Measurements from ENCODE around the gene MYCBP.

MYCBP gene

GRCh38 chr1:38817267-38818174 is 55.6 kb downstream of the MYCBP start:
- ATAC-seq = no peak
- no peak for TF ChIP-seq CSRNP3 (CRISPR knock-in tag; IDR thresholded peaks at IDR 0.05)
- no peak for TF ChIP-seq CSDC2 (CRISPR knock-in tag; IDR thresholded peaks at IDR 0.05)
- TF ChIP-seq ARNTL (CRISPR knock-in tag; IDR thresholded peaks at IDR 0.05; ENCODE audit: borderline replicate concordance, low read depth) = no peak
- no peak for TF ChIP-seq RARB (CRISPR knock-in tag; IDR thresholded peaks at IDR 0.05)

GRCh38 chr1:38815903-38816627 is 57.1 kb downstream of the MYCBP start:
- ATAC-seq = no peak
- TF ChIP-seq TSHZ2 (CRISPR knock-in tag; IDR thresholded peaks at IDR 0.05) = no peak
- no peak for TF ChIP-seq TCF4 (CRISPR knock-in tag; IDR thresholded peaks at IDR 0.05; ENCODE audit: borderline replicate concordance)
- no peak for TF ChIP-seq GLIS3 (CRISPR knock-in tag; IDR thresholded peaks at IDR 0.05)
- no peak for TF ChIP-seq CSRNP3 (CRISPR knock-in tag; IDR thresholded peaks at IDR 0.05)
- TF ChIP-seq CREB5 (CRISPR knock-in tag; IDR thresholded peaks at IDR 0.05; ENCODE audit: low read depth) = no peak
- TF ChIP-seq OSR1 (CRISPR knock-in tag; IDR thresholded peaks at IDR 0.05) = no peak
- TF ChIP-seq ISL1 (CRISPR knock-in tag; IDR thresholded peaks at IDR 0.05) = no peak
- no peak for TF ChIP-seq TOX (CRISPR knock-in tag; IDR thresholded peaks at IDR 0.05; ENCODE audit: borderline replicate concordance)
- TF ChIP-seq PPARA (CRISPR knock-in tag; IDR thresholded peaks at IDR 0.05; ENCODE audit: borderline replicate concordance) = no peak
- TF ChIP-seq ZFP30 (CRISPR knock-in tag; IDR thresholded peaks at IDR 0.05) = no peak
- TF ChIP-seq POU6F1 (CRISPR knock-in tag; IDR thresholded peaks at IDR 0.05; ENCODE audit: borderline replicate concordance, low read depth) = no peak
- TF ChIP-seq ZNF8 (CRISPR knock-in tag; IDR thresholded peaks at IDR 0.05) = no peak
- TF ChIP-seq ESRRG (CRISPR knock-in tag; IDR thresholded peaks at IDR 0.05) = no peak
- no peak for TF ChIP-seq RARB (CRISPR knock-in tag; IDR thresholded peaks at IDR 0.05)
- TF ChIP-seq ZFP3 (CRISPR knock-in tag; IDR thresholded peaks at IDR 0.05) = no peak
- TF ChIP-seq ZNF565 (CRISPR knock-in tag; conservative IDR thresholded peaks at IDR 0.05; ENCODE audit: low read depth) = no peak
- TF ChIP-seq ARNTL (CRISPR knock-in tag; IDR thresholded peaks at IDR 0.05; ENCODE audit: borderline replicate concordance, low read depth) = no peak
- no peak for TF ChIP-seq CSDC2 (CRISPR knock-in tag; IDR thresholded peaks at IDR 0.05)

- no peak for ATAC-seq
- TF ChIP-seq ARNTL (CRISPR knock-in tag; IDR thresholded peaks at IDR 0.05; ENCODE audit: borderline replicate concordance, low read depth) = no peak
- no peak for TF ChIP-seq ZC3H10 (CRISPR knock-in tag; IDR thresholded peaks at IDR 0.05)
- TF ChIP-seq PATZ1 (CRISPR knock-in tag; IDR thresholded peaks at IDR 0.05; ENCODE audit: borderline replicate concordance) = no peak
- TF ChIP-seq TSHZ2 (CRISPR knock-in tag; IDR thresholded peaks at IDR 0.05) = no peak
- TF ChIP-seq OSR1 (CRISPR knock-in tag; IDR thresholded peaks at IDR 0.05) = no peak
- no peak for TF ChIP-seq ZNF565 (CRISPR knock-in tag; conservative IDR thresholded peaks at IDR 0.05; ENCODE audit: low read depth)
- TF ChIP-seq ESRRG (CRISPR knock-in tag; IDR thresholded peaks at IDR 0.05) = no peak
- TF ChIP-seq ZFP30 (CRISPR knock-in tag; IDR thresholded peaks at IDR 0.05) = no peak
- no peak for TF ChIP-seq BACH2 (CRISPR knock-in tag; IDR thresholded peaks at IDR 0.05; ENCODE audit: borderline replicate concordance)
- TF ChIP-seq CSDC2 (CRISPR knock-in tag; IDR thresholded peaks at IDR 0.05) = no peak
Observed at GRCh38 chr1:38814984-38815464, 58.1 kb downstream of the MYCBP start.
